HG02763 (cell line): ENCODE measurements around the gene NDUFB10.
"Not testable (repeated sequence)": the region's sequence is repeated elsewhere in the genome, so short reads cannot be mapped to it uniquely, and the experiment has no call there.

ENCODE experiments used
- ATAC-seq: cut with Tn5 transposase; IDR thresholded peaks from one replicate; pipeline ENCODE4 v1.9.1; 2021; ENCODE audit warnings: mild to moderate bottlenecking, moderate library complexity; ENCODE audit not compliant: unreplicated experiment

Gene NDUFB10

DNA sequence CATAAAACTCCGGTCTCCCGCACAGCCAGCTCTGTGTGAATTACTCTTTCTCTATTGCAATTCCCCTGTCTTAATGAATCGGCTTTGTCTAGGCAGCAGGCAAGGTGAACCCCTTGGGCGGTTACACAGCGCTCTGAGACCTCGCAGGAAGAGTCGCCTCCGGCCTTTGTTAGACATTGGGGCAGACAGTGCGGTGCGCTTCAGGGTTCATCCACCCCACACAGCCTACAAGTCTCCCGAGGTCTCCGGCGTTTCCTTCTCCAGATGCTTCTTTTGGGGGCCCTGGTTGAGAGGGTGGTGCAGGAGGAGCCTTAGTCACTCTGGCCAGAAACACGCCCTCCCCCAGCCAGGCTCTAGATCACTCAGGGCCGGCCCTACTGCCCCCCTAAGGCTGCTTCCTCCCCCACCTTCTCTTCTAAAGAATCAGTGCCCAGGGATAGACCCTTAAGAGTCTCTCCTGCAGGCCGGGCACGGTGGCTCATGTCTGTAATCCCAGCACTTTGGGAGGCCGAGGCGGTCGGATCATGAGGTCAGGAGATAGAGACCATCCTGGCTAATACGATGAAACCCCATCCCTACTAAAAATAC lies 14.6 kb upstream of the NDUFB10 start:
- no peak for ATAC-seq

DNA sequence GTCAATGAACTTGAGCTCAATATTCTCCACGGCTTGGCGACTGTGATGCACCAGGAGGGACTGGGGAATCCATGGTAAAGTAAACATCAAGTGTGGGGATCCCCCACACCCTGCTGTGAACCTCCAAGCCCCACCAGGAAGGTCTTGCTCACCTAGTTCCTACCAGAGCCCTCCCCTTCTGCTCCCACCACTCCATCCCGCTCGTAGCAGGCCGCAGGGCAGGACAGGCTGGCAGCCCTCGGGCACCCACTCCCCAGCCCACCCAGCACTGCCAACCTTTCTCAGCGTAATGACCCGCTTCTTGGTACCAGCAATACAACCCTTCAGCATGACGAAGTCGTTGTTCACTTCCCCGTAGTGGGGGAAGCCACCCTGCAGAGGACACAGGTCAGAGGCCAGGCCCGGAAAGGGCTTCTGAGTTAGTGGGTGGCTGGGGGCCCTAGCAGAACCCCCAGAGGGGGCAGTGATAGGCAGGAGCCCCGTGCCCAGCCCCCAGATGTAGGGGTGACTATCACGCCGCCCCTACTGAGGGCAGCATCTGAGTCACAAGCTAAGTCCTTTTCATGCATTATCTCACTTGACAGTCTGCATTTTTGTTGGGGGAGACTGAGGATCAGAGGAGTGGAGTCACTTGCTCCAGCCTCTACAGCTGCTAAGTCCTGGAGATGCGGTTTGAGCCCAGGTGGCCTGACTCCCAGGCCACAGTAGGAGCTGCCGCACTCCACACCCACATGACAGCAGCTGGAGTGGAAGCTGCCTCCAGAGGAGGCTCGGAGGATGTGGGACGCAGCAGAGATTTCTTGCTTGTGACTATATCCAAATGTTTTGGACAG lies 13.6 kb upstream of the NDUFB10 start:
- ATAC-seq, result no peak

DNA sequence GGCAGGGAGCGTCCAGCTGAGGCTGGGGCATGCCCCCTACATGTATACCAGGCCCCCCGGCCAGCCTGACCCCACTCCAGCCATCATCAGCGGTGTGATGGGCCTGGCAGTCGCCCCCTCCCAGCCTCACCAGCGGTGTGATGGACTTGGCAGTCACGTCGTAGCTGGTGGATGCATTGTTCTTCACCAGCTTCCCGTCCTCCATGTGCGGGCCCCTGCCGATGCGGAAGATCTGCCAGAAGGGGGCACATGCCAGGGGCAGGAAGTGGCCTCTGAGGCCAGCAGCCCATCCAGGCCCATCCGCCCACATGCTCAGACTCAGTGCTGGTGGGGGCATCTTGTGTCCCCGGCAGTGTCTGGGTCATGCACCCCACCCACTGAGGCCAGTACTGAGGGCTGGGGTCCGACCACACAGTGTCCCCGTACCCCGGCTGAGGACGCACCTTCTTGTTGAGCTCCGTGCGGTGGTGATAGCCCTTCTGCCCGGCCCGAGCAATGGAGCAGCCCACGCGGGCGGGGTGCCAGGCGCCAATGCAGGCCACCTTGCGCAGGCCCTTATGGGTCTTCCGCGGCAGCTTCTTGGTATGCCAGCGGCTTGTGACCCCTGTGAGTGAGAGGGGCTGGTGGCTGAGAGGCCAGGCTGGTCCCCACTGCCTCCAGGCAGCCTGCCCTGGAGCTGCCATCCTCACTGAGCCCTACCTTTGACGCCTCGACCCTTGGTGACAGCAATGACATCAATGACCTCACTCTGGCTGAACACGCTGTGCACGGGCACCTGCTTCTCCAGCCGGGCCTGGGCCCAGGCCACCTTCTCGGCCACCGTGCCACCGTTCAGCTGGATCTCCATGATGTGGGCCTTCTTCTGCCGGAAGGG lies 12.6 kb upstream of the NDUFB10 start:
- no peak for ATAC-seq

DNA sequence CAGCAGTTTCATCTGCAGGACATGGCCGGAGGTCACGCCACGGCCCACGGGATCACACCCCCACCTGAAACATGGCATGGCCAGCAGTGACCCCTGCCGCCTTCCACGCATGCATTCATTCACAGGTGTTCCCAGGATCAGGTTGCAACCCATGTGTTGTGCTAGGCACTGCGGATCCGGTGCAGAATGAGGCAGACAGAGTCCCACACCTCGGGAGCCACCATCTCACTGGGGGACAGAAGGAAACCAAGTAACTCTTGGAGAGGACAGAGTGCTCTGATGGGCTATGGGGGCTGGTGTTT lies 12.0 kb upstream of the NDUFB10 start:
- no peak for ATAC-seq

DNA sequence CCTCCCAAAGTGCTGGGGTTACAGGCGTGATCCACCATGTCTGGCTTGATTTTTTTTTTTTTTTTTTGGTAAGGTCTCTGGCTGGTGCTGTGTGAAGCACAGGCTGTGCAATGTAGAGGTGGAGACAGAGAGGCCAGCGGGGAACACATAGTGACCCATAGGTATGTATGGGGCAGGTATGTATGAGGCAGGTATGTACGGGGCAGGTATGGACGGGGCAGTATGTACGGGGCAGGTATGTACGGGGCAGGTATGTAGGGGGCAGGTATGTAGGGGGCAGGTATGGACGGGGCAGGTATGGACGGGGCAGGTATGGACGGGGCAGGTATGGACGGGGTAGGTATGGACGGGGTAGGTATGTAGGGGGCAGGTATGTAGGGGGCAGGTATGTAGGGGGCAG lies 9.8 kb upstream of the NDUFB10 start:
- no peak for ATAC-seq

DNA sequence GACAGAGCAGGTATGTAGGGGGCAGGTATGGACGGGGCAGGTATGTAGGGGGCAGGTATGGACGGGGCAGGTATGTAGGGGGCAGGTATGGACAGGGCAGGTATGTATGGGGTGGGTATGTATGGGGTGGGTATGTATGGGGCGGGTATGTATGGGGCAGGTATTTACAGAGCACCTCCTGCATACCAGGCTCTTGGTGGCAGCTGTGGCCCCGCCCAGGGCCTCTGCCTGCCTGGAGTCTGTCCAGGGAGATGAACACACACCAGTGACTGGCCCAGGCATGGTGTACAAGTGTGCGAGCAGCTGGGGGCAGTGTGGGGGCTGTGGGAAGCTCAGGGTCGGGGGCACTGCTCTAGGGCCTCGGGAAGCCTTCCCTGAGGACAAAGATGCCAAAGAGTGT lies 9.3 kb upstream of the NDUFB10 start:
- no peak for ATAC-seq

DNA sequence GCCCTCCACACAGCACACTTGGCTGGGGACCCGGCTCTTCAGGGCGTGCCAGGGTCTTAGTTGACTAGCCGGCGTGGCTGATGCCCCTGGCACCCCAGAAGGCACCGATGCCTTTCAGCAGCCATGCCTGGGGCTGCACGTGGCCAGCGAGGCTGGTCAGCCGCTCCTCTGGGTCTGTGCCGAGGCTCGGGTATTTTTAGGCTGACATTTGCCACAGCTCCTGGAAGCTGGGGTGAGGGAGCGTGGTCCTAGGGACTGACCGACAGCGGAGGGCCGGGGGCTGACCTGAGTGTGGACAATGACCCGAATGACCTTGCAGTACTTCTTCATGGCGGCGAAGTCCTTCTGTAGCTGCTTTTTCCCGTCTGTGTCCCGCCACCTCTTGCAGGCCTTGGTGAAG lies 8.8 kb upstream of the NDUFB10 start:
- no peak for ATAC-seq

DNA sequence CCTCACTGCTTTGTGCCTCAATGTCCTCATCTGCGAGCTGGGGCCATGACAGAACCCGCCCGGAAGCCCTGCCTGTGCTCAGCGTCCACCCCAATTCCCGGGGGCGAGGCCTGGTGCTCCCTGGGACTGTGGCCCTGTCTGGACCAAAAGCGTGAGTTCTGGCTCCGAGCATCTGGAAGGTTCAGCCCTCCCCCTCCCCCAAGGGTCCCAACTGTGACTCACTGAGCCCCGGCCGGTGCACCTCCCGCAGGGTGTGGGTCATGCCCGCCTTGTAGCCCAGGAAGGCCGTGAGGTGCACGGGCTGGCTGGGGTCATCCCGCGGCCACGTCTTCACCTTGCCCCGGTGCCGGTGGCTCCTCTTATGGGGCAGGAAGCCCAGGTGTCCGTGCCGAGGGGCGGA lies 5.6 kb upstream of the NDUFB10 start:
- ATAC-seq, result no peak

DNA sequence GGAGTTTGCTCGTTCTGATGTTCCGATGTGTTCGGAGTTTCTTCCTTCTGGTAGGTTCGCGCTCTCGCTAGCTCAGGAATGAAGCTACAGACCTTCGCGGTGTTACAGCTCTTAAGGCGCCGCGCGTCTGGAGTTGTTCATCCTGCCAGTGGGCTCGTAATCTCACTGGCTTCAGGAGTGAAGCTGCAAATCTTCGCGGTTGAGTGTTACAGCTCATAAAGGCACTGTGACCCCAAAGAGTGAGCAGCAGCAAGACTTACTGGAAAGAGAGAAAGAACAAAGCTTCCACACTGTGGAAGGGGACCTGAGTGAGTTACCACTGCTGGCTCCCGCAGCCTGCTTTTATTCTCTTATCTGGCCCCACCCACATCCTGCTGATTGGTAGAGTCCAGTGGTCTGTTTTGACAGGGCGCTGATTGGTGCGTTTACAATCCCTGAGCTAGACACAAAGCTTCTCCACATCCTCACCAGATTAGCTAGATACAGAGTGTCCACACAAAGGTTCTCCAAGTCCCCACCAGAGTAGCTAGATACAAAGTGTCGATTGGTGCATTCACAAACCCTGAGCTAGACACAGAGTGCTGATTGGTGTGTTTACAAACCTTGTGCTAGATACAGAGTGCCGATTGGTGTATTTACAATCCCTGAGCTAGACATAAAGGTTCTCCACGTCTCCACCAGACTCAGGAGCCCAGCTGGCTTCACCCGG lies 1.8 kb upstream of the NDUFB10 start:
- ATAC-seq, result not testable (repeated sequence)

DNA sequence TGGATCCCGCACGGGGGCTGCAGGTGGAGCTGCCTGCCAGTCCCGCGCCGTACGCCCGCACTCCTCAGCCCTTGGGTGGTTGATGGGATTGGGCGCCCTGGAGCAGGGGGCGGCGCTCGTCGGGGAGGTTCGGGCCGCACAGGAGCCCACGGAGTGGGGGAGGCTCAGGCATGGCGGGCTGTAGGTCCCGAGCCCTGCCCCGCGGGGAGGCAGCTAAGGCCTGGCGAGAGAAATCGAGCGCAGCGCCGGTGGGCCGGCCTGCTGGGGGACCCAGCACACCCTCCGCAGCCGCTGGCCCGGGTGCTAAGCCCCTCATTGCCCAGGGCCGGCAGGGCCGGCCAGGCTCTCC lies 1.2 kb upstream of the NDUFB10 start:
- ATAC-seq, result not testable (repeated sequence)

DNA sequence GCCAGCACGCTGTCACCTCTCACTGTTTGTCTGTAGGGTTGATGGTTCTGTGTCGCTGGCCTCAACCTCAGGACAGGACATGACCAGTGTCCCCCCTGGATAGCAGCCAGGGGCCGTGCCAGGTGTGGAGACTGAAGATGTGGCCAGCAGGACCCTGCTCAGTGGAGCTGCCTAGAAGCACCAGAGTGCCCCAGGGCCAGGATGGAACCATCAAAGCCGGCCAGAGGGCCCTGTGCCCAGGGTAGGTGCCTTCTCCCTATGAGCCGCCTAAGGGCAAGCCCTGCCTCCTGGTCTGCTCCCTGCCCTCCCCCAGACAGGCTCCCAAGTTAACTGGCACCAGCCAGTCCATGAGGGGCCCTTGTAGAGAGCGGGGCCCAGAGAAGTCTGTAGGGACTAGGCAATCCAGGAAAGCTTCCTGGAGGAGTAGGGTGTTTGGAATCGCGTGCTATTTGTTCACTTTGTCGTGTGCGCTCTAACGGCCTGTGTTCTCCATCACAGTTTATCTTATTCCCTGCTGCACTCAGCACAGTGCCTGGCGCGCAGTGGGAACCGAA lies 546 bp upstream of the NDUFB10 start:
- no peak for ATAC-seq

DNA sequence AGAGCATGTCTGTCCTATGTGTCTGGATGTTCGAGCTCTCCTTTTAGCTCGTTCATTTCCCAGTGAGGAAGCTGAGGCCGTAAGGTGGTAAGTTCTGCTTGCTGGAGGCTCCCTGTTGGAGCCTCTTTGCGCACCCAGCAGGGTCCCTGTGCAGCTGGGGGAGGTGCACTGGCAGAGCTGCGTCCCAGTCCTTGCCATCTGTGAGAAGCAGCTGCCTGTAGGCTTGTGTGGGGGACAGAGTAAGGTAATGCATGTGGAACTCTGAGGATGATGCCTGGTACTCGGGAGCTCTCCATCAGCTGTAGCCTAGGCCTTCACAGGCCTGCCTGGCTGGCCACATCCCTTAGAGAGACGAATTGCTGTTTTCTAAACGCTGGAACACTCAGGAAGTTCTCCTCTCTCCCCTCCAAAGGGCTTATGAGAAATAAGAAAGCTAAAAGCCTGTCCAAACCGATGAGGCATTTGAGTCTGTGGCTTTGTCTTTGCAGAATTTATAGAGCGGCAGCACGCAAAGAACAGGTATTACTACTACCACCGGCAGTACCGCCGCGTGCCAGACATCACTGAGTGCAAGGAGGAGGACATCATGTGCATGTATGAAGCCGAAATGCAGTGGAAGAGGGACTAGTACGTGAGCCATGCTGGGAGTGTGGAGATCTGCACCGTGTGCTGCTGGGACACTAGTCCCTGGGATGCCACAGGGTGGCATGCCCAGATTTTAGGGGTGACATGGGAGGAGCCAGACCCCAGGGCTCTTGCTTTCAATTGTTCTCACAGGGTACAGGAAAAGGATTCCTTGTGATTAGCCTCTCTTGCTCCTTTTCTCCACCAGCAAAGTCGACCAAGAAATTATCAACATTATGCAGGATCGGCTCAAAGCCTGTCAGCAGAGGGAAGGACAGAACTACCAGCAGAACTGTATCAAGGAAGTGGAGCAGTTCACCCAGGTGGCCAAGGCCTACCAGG lies 1.6 kb downstream of the NDUFB10 start:
- no peak for ATAC-seq

DNA sequence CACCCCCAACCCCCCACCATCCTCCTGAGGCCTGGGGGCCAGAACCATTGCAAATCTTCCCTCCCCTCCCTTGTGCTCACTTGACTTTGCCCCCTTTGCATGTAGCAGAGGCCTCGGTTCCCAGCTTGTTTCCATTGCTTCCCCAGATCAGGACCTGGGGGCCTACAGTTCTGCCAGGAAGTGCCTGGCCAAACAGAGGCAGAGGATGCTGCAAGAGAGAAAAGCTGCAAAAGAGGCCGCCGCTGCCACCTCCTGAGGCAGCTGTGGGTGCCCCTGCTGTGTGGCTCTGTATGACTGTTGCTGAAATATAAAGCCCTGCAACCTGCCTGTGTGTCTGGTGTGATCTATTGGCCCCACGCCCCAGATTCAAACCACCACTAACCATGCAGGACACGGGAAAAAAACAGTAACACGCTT lies 2.3 kb downstream of the NDUFB10 start:
- ATAC-seq, result no peak

DNA sequence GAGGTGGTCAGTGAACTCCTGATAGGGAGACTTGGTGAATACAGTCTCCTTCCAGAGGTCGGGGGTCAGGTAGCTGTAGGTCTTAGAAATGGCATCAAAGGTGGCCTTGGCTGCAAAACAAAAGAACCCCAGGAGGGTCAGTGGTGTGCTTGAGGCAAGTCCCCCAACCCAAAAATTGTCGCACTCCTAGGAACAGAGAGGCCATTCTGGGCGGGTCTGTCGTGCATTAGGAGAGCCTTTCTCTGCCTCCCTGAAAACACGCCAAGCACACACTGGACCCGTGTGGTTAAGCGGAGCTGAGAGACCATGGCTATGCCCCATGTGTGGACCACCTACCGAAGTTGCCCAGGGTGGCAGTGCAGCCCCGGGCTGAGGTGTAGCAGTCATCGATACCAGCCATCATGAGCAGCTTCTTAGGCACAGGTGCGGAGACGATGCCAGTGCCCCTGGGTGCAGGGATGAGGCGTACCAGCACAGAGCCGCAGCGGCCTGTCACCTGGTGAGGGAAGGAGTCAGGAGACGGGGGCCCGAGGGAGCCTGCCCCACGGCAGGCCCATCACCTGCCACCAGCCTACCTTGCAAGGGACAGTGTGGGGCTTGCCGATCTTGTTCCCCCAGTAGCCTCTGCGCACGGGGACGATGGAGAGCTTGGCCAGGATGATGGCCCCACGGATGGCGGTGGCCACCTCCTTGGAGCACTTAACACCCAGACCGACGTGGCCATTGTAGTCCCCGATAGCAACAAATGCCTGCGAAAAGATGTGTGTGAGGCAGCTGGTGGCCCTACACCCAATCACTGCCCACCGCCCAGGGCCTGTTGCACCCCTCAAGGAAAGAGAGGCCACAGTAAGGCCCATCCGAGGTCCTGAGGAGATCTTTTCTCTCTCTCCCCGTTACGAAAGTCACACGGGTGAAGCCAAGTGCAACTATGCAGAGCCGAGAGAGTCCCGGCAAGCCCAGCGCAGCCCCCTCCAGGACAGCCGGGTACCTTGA lies 3.1 kb downstream of the NDUFB10 start:
- not testable (repeated sequence) for ATAC-seq

DNA sequence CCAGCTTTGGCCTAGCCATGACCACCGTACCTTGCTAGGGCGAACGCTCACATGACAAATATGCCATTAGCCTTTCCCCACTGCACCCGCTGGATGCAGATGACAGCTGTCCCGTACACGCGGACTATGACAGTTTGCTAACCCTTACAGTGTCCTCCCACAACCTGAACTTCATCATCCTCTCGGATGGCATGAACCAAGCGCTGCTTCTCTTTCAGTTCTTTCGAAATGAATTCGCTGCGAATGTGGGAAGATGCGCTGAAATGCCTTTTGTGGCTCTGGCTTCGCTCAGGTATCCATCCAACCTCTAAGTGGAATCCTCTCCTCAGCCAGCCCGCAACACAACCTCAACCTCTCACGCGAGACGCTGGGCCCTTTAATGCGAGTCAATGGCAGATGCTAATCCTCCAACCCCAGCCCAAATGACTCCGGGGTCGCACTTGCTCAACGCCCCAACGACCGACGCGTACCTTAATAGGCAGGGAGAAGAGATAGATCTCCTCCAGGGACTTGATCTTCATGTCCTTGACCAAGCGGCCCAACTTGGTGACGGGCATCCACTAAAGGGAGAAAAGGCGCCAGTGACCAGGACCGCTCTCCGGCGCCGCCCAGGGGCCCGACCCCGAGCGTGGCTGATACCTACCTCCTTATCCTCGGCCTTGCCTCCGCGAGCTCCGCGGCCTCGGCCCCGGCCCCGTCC lies 4.6 kb downstream of the NDUFB10 start:
- peak; percentile 7 for ATAC-seq

DNA sequence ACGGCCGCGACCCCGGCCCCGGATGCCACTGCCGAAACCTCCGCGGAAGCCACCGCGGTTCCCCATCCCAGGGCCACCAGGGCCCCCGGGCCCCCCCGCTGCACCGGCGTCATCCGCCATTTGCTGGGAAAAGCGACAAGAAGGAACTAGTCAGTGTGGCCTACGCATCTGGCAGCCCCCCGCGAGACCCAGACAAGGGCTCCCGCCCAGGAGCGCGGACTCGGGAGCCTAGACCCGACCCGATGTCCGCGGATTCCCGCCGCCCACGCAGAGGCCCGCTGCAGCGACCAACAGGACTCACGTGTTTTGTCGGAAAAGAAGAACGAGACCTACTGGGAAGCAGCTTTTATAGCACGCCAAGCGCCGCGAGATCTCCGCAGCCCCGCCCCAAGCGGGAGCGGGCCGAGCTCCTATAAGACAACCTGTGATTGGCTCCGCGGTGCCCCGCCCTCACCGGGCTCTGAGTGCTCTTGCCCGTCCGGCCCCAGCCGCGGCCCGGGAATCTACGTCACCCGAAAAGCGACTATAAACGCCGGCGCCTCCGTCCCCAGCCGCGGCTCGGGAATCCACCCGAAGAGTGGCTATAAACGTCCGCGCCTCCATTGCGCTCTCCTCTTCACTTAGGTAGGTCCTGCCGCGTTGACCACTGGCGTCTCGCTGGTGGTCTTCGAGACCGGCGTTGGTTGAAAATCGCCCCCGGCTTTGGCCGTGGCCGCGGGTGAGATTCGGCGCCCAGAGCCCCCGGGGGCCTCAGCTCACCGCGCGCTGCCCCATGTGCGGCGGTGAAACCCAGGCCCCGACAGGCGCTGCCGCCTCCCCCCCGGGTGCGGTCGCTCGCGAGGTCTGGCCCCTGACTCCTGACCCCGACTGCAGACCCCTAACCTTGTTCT lies 5.4 kb downstream of the NDUFB10 start, which contains the start of gene RPS2:
Gene RPS2, minus strand, starts transcription at position 321 of the 890 bp plus-strand sequence. Its CDS starts 201 bp downstream, at position 120.
- ATAC-seq, result peak; percentile 73
